Measurements from ENCODE around the gene ZG16. TPM values are rescaled to one million over a fixed set of nuclear protein-coding genes. Genes with fewer than 3 reads are reported as not detected.

Gene ZG16
- total and polyA plus RNA-seq, 9 of the 15 experiments (the other 6 are each of a cell fraction or from before 2014, with no cell fraction given) = 0.04 TPM; not detected in 8

DNA sequence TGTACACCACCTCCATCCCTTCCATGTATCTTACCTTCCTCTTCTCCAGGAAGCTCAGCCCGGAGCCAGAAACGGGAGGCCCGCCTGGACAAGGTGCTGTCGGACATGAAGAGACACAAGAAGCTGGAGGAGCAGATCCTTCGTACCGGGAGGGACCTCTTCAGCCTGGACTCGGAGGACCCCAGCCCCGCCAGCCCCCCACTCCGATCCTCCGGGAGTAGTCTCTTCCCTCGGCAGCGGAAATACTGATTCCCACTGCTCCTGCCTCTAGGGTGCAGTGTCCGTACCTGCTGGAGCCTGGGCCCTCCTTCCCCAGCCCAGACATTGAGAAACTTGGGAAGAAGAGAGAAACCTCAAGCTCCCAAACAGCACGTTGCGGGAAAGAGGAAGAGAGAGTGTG lies 41.5 kb downstream of the ZG16 start:
- H3K36me3 ChIP-seq (ENCODE audit: control insufficient read depth, insufficient read depth, low read length) = peaks cover 23% of the 10 kb centered on the region
- in situ Hi-C loops (cut with MboI) (no loop called here), intact Hi-C loops (cut with micrococcal nuclease) (loop anchor here (5.0 to 10.0 kb wide), 2 partner anchors 117 to 205 kb away; partner anchors contain the start of gene C16orf92)

More for the DNA sequence above, 41.5 kb downstream of the ZG16 start:
- no peak for ATAC-seq
- Histone ChIP-seq H3K79me2 (ENCODE audit: control insufficient read depth, insufficient read depth, low read length) (peaks cover 21% of the 10 kb centered on the region), H3K27ac (ENCODE audit: extremely low read depth, low read depth, low read length) (no peak overlapping the region), H3K9me1 (ENCODE audit: control insufficient read depth, insufficient read depth, low read length) (no peaks in the 10 kb centered on the region), H3K27me3 (ENCODE audit: control insufficient read depth in 2 of 2, insufficient read depth in 2 of 2, low read length in 2 of 2) (no peaks in the 10 kb centered on the region), H3K4me1 (replicated peaks in 1 of 2; ENCODE audit: control insufficient read depth in 2 of 2, insufficient read depth in 2 of 2, low read length in 2 of 2) (peaks cover 17 to 51% of the 10 kb centered on the region in 2 experiments), H3K4me2 (ENCODE audit: insufficient read depth, low read length) (no peak overlapping the region), H4K20me1 (replicated peaks; ENCODE audit: control insufficient read depth, insufficient read depth, low read length) (no peaks in the 10 kb centered on the region; the same call in 1 of the 2 replicates), H3K9ac (ENCODE audit: insufficient read depth in 1 of 2, low read depth in 2 of 2, low read length in 2 of 2) (peak overlapping the region in 1 of 2 experiments; percentile 54; a peak in 2 of 4 replicates), H3K4me3 (no peak overlapping the region), H3K9me3 (replicated peaks; ENCODE audit: control insufficient read depth, insufficient read depth, low read depth, low read length) (no peaks in the 10 kb centered on the region), H2AFZ (ENCODE audit: low read depth, low read length) (no peak overlapping the region)
- BruUV-seq (replicated peaks) = no TSS peak
- DNase-seq (ENCODE audit: extremely low read depth in 1 of 4, low spot score in 3 of 4) = no peak
- CTCF ChIA-PET (ENCODE audit: low intra/inter-chr PET ratio) = no interaction called here
- POLR2A ChIA-PET = interaction anchor here (0.6 to 1.6 kb wide), 6 partner anchors 10 to 88 kb away, joined by 3 to 5 read pairs (median 3); no protein-coding TSS in a partner anchor
- no peak for FAIRE-seq
- WGBS (ENCODE audit: insufficient coverage, low coverage, missing lambda C conversion rate) = 81% methylated on average over 5 of the region's 15 CpGs
- TF ChIP-seq TRIM25 (IDR thresholded peaks at IDR 0.05; ENCODE audit: borderline replicate concordance) (no peak), BRF2 (IDR thresholded peaks at IDR 0.05; ENCODE audit: borderline replicate concordance, insufficient read depth, insufficient read length) (no peak), CC2D1A (IDR thresholded peaks at IDR 0.05) (no peak), BRD9 (IDR thresholded peaks at IDR 0.05; ENCODE audit: low read depth, partially characterized antibody) (no peak), GABPA (tag; conservative IDR thresholded peaks at IDR 0.05; ENCODE audit: low read depth) (no peak), TEAD2 (tag; IDR thresholded peaks at IDR 0.05) (no peak)
- TF ChIP-seq, protein P1, sequence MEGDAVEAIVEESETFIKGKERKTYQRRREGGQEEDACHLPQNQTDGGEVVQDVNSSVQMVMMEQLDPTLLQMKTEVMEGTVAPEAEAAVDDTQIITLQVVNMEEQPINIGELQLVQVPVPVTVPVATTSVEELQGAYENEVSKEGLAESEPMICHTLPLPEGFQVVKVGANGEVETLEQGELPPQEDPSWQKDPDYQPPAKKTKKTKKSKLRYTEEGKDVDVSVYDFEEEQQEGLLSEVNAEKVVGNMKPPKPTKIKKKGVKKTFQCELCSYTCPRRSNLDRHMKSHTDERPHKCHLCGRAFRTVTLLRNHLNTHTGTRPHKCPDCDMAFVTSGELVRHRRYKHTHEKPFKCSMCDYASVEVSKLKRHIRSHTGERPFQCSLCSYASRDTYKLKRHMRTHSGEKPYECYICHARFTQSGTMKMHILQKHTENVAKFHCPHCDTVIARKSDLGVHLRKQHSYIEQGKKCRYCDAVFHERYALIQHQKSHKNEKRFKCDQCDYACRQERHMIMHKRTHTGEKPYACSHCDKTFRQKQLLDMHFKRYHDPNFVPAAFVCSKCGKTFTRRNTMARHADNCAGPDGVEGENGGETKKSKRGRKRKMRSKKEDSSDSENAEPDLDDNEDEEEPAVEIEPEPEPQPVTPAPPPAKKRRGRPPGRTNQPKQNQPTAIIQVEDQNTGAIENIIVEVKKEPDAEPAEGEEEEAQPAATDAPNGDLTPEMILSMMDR (IDR thresholded peaks at IDR 0.05 in 2 of 3, conservative IDR thresholded peaks at IDR 0.05 in 1 of 3; ENCODE audit: insufficient read depth in 2 of 3, low read depth in 1 of 3, low read length in 3 of 3) = peak in 1 of 3 experiments; percentile 18; a peak in 1 of 6 replicates
